HUDEP-2 (cell line): Measurements from ENCODE around the gene KIF13A.
A peak's percentile ranks its signal among the peaks of the same experiment; 100 is the strongest.
"Not testable (repeated sequence)": the region's sequence is repeated elsewhere in the genome, so short reads cannot be mapped to it uniquely, and the experiment has no call there.

Source experiments
- DNase-seq, 76 experiments: peaks; one replicate each; lab custom pipeline; 2025; ENCODE audit not compliant: unreplicated experiment in 76 of 76; lab: John Stamatoyannopoulos, UW

KIF13A gene

DNA sequence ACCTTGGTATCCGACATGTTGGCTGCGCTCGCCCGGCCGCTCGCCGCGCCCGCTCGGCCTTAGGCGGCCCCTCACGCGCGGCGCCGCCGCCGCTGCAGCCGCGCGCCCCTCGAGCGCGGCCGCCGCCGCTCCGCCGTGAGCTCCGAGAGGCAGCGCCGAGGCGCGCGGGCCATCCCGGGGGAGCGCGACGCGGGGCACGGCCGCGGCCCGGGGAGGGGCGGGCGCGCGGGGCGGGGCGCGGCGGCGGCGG is at the start of gene KIF13A:
Gene KIF13A, minus strand, starts transcription at position 189 of the 250 bp plus-strand sequence. Its CDS starts 172 bp downstream, at position 17.
- no peak for DNase-seq

DNA sequence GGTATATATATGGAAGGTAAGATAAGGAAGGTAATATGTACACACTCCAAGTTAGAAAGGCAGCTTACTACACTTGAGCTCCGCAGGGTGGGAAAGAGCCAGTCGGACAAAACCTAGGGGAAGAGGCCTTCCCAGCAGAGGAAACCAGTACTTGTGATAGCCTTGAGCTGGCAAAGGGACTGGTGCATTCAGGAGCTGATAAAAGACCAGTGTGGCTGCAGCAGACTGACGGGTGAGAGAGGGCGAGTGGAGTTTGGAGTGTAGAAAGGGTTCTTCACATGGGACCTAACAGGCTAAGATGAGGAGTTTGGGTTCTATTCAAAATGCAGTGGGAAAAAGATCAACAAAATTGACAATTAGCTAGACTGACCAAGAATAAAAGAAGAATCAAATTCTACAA is 49.3 kb upstream of the KIF13A start:
- peak in 9 of 76 experiments; percentile 11 to 30 (median 17) for DNase-seq

DNA sequence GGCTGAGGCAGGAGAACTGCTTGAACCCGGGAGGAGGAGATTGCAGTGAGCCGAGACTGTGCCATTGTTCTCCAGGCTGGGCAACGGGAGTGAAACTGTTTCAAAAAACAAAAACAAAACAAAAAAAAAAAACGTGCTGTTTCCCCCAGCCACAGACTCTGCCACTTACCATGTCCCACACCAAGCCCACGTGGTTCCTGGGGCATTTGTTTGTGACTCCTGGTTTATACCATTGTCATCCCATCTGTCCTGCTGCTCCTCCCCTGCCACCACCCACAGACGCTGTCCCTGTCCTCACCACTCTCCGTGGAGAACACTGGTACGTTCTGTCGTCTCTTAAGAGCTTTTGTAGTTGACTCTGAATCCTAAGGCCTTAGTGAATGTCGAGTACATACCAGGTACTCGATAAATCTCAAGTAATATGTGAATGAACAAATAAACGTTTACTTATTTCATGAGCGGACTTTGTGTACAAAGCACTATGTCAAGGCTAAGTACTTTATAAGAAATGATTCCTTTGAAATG is 48.0 kb upstream of the KIF13A start:
- DNase-seq = no peak

DNA sequence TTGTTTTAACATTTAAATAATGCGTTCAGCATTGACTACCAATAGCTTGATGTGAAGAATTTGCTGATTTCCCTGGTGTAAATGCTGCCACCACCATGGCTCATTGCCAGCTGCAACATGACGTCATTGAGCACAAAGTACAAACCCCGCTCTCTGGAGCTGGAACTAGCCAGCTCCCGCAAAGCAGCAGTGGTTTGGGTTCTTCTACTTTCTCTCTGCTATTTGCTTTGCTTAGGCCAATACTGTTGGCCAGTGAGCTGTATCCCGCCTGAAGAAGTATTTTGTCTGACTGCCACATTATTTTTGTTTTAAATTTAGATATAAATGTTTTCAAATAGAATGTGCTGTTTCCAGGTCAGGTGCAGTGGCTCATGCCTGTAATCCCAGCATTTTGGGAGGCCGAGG is 47.4 kb upstream of the KIF13A start:
- DNase-seq = peak in 58 of 76 experiments; percentile 6 to 68 (median 38)

DNA sequence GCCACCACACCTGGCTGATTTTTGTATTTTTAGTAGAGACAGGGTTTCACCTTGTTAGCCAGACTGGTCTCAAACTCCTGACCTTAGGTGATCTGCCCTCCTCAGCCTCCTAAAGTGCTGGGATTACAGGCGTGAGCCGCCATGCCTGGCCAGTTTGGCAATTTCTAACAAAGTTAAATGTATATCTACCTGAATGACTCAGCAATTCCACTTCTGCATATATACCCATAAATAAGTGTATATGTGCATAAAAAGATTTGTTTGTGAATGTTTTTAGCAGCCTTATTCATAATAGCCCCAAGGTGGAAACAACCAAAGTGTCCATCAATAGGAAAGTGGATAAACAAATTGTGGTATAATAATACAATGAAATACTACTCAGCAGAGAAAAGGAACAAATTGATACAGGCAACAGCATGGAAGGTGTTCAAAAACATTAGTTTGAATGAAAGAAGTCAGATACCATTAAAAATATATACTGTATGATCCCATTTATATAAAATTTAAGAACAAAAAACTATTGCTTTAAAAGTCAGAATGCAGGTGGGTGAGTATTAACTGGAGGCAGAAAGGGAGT is 44.3 kb upstream of the KIF13A start:
- DNase-seq = no peak

DNA sequence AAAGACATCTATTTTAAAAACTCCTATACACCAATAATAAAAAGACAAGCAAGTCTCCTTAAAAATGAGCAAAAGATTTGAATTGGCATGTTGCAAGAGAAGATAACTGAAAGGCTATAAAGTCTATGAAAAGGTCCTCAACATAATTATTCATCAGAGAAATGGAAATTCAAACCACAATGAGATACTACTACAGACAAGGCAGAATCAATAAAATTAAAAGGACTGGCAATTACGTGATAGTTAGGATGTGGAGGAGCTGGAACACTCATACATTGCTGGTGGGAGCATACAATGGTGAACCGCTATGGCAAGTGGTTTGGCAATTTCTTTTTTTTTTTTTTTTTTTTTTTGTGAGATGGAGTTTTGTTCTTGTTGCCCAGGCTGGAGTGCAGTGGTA is 43.8 kb upstream of the KIF13A start:
- no peak for DNase-seq

DNA sequence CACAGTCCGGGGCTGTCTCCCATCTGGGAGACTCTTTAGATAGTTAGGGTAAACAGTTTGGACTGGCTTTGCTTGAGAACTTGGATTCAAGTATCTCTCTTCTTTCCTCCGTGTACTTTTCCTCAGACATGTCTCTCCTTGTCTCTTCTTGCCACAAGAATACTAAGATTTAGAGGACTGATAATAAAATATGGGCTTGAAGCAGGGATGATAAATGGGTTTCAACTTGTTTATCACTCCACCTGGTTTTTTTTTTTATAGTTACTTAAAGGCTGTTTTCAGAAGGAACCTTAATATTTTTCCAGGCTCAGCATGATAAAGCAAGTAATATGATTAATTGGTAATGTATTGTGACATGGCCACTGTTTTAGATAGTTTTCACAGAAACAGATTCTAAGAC is 40.9 kb upstream of the KIF13A start:
- no peak for DNase-seq

DNA sequence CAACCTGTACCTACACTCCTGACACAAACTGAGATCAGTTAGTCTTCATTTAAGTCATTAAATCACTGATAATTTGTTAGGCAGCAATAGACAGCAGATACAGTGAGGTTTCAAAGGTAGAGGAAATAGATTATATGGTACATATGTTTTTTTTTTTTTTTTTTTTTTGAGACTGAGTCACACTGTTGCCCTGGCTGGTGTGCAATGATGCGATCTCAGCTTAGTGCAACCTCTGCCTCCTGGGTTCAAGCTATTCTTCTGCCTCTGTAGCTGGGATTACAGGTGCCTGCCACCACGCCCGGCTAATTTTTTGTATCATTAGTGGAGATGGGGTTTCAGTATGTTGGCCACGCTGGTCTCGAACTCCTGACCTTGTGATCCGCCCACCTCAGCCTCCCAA is 38.2 kb upstream of the KIF13A start:
- no peak for DNase-seq

DNA sequence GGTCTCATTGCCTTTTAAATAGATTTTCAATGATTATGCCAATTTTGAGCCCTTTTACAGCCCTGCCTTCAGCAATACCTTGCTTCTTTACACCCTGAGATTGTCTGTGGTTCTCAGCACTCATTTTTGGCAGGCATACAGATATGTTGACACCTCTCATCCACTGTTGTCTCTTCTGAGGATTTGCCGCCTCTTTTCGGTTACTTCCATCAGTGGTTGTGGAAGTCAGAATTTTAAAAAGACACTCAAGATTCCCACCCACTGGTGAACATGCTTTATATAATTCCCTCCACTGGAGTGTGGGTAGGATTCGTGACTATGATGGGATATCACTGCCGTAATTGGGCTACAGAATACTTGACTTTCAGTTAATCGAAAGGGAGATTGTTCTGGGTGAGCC is 37.4 kb upstream of the KIF13A start:
- no peak for DNase-seq

DNA sequence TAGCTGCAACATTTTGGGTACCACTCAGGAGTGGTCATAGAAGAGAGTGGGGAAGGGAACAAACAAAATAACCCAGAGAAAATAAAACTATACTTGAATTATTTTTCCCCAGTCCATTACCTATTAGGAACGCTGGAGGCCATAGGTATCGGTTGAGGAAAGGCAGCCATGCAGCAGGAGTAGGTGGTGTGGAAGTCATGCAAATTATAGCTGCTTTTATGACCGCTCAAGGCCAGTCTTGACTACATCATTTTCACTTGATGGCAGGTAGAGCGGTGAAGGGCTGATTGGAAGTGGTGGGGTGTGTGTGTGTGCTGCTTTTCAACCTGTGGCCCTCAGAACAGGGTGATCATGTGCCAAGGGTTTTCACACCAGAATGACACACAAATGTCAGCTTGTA is 36.5 kb upstream of the KIF13A start:
- DNase-seq = no peak

DNA sequence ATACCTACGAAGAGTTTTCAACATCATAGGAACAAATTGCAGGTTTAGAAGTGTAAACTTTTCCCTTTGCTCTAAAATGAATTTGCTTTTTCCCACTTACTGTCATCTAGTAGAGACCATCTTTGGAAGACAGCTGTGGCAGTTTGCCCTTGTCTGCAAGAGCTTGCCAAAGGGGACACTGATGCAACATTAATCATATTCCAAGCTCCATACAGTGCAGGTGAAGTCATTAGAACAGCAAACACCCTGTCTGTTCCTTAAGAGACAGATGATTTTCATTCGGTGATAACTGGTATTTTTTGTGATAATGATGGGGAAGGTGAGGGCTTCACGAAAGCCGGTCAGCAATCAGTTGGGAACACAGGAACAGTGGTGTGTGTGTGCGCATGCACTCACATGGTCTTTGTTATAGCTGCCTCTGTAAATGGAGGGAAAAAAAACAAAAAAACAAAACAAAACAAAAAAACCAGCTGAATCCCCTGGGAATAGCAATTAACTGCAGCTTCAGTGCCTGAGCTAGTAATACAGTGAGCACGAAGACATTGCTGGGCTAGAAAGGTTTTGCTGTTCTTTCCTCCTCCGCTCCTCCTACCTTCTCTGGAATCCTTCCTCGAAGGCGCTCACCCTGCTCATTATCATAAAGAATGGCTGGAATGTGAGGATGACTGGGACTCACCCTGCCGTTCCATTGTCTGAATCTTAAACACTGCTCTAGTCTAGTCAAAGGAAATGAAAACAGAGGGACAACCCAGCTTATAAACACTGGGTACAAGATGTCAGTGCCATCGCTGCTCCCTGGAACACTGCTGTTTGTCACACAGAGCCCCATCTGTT is 35.2 kb upstream of the KIF13A start:
- no peak for DNase-seq

DNA sequence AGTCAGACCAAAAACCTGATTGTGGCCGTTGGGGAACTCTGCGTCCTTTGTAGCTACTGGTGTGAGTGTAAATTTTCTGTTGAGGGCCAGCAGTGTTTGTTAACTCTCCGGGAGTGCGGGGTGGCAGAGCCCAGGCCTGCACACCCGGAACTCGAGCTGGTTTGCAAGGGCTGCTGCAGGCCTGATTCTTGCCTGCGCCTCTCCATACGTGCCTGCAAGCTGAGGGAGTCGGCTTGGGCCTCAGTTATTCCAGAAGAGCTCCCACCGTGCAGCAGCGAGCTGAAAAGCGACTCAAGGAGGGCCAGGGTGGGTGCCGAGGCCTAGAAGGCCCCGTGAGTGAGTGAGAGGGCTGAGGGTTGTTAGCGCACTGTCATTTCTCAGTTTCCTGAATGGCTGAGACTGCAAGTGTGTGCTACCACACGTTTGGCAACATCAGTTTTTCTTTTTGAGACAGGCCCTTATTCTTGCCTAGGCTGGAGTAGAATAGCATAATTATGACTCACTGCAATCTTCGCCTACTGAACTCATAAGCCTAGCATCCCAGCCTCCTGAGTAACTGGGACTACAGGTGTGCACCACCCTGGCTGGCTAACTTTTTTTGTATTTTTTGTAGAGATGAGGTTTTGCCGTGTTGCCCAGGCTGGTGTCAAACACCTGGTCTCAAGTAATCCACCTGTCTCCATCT is 33.9 kb upstream of the KIF13A start:
- DNase-seq = no peak

DNA sequence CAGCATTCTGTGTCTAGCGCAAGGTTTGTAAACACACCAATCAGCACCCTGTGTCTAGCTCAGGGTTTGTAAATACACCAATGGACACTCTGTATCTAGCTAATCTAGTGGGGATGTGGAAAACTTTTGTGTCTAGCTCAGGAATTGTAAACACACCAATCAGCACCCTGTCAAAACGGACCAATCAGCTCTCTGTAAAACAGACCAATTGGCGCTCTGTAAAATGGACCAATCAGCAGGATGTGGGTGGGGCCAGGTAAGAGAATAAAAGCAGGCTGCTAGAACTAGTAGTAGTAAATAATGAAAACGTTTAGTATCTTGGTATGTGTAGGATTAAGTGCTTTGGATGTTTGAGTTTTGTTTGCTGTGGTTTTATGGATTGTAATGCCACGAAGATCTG is 33.1 kb upstream of the KIF13A start:
- not testable (repeated sequence) for DNase-seq

DNA sequence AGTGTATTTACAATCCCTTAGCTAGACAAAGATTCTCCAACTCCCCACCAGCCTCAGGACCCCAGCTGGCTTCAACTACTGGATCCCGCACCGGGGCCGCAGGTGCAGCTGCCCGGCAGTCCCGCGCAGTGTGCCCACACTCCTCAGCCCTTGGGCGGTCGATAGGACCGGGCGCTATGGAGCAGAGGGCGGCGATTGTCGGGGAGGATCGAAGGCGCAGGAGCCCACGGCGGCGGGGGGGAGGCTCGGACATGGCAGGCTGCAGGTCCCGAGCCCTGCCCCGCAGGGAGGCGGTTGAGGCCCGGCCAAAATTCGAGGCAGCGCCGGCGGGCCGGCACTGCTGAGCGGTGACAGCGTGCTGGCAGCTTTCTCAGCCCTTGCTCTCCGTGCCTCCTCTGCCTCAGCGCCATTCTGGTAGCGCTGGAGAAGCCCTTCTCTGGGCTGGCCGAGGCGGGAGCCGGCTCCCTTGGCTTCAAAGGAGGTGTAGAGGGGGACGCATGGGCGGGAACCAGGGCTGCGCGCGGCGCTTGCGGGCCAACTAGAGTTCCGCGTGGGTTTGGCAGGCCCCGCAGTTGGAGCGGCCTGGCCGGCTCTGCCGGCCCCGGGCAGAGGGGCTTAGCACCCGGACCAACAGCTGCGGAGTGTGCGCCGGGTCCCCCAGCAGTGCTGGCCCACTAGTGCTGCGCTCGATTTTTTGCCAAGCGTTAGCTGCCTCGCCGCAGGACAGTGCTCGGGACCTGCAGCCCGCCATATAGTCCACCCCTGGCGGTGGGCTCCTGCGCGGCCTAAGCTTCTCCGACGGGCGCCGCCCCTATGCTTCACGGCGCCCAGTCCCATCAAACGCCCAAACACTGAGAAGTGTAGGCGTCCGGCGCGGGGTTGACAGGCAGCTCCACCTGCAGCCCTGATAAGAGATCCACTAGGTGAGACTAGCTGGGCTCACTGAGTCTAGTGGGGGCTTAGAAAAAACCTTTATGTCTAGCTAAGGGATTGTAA is 32.4 kb upstream of the KIF13A start:
- DNase-seq = no peak

DNA sequence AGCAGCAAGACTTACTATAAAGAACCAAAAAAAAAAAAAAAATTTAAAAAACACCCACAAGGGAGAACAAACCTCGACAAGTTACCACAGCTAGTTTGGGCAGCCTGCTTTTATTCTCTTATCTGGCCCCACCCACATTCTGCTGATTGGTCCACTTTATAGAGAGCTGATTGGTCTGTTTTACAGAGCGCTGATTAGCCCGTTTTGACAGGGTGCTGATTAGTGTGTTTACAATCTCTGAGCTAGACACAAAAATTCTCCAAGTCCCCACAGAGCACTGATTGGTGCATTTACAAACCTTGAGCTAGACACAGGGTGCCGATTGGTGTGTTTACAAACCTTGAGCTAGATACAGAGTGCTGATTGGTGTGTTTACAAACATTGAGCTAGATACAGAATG is 31.7 kb upstream of the KIF13A start:
- DNase-seq = not testable (repeated sequence)

DNA sequence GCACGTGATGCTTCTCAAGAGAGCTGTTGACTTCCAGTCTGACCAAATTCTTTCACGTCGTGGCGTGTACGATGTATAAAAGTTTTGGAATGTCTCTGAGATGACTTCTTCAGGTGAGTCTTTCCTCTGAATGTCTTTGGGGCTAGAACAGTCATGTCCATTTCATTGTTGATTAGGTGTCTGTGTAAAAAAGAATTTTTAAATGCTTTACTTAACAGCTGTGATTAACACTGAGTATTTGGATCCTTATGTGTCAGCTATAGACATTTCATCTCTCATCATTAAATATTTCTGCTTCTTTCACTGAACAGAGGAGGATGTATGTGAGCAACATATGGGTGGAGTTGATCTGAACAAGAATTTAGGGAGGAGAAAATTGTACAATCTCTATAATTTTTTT is 29.3 kb upstream of the KIF13A start:
- DNase-seq = no peak

DNA sequence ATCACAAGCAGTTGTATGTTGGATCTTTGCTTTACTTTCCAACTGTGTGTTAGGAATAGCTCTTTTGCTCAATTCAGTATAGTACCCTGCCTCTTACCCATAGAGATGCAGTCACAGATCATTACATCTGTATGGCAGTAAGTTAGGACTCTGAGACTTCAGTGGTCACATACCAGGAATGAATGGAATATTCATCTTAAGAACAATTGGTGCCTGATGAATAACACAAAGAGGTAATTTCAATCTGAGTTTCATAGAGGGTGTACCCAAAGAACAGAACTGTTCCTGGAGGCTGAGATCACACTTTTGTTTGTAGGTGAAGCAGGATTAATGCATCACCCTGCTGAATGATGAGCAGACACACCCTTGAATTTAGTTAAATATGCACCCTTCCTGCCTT is 28.7 kb upstream of the KIF13A start:
- DNase-seq = no peak

DNA sequence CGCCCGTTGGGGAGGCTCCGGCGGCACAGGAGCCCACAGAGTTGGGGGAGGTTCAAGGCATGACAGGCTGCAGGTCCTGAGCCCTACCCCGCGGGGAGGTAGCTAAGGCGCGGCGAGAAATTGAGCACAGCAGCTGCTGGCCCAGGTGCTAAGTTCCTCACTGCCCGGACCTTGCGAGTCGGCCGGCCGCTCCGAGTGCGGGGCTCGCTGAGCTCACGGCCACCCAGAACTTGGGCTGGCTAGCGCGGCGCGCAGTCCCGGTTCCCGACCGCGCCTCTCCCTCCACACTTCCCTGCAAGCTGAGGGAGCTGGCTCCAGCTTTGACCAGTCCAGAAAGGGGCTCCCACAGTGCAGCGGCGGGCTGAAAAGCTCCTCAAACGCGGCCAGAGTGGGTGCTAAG is 23.9 kb upstream of the KIF13A start:
- no peak for DNase-seq

DNA sequence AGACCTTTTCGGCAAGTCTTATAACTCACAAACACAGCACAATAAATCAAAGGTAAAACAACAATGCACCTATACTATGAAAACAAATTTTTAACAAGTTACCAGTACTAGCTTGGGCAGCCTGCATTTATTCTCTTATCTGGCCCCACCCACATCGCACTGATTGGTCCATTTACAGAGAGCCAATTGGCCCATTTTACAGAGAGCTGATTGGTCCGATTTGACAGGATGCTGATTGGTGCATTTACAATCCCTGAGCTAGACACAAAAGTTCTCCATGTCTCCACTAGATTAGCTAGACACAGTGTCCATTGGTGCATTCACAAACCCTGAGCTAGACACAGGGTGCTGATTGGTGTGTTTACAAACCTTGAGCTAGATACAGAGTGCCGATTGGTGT is 23.1 kb upstream of the KIF13A start:
- not testable (repeated sequence) for DNase-seq

DNA sequence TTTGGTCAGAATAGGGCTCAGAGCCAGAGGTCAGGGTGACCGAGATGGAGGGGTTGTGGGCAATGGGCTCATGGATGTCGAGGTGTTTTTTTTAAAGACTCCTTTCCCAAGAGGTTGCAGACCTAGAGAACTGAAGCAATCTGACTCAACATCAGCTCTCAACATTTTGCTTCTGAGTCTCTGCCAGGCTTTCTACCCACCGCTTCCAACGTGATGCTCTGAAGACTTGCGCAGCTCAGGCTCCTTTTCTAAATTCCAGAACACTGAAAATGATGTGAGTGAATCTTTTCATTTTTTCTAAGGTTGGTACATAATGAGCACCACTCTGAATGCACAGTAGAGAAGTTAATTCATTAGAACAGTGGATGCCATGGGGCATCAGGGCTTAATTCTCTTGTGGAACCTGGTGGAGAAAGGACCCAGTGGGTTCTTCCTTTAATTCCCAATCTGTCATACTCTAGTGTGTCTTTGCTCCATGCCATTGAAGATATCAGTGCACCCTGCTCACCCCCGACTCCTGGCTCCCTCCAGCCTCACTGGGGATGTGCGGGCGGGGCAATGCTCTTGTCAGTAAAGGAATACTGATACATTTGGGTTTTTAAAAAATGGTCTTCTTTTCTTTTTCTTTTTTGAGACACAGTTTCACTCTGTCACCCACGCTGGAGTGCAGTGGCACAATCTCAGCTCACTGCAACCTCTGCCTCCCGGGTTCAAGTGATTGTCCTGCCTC is 17.0 kb upstream of the KIF13A start:
- DNase-seq = no peak
